Mucosa of descending colon (tissue), 3 donors: ENCODE data around the gene CISH. TPM values are rescaled to one million over a fixed set of nuclear protein-coding genes. Genes with fewer than 3 reads are reported as not detected.

Experiments used
- ATAC-seq: fragments of 200-7000 bp; cut with Tn5 transposase; one replicate; pipeline ENCODE4 v1.9.1; 2020; ENCODE audit warnings: mild to moderate bottlenecking, moderate library complexity
- DNase-seq, 3 donors: peaks; one replicate each; pipeline ENCODE4 v3.0.0-alpha.2; 2020
- H3K36me3 ChIP-seq: fragments of 200-600 bp; one replicate; pipeline ENCODE4 v1.8.0; 2021; ENCODE audit warnings: low read depth, mild to moderate bottlenecking
- H3K4me1 ChIP-seq: fragments of 200-600 bp; one replicate; pipeline ENCODE4 v1.8.0; 2021; ENCODE audit warnings: low read depth, mild to moderate bottlenecking
- H3K4me3 ChIP-seq: fragments of 200-600 bp; one replicate; pipeline ENCODE4 v1.8.0; 2021; ENCODE audit warnings: mild to moderate bottlenecking
- H3K9me3 ChIP-seq: fragments of 200-600 bp; one replicate; pipeline ENCODE4 v1.8.0; 2021; ENCODE audit warnings: mild to moderate bottlenecking
- CTCF ChIP-seq: fragments of 200-600 bp; IDR thresholded peaks from one replicate; pipeline ENCODE4 v1.8.0; 2022; ENCODE audit warnings: antibody characterized with exemption, mild to moderate bottlenecking
- intact Hi-C, 2 donors: fragments of 100-400 bp; cut with DNase I in 1 of 2; cut with micrococcal nuclease in 1 of 2; formaldehyde crosslinking; loops; one replicate each; pipeline versions ENCODE4 v1.11.0 to v1.11.1; 2022; cut with DNase I, micrococcal nuclease
- total RNA-seq, 3 donors: library from RNA; stranded (reverse); fragmentation: NEBNext Ultra II Directional in 2 of 3; extraction: Animal tissue kit (Norgen Biotek cat#: 25700) in 2 of 3; gene quantifications; one replicate each; pipeline versions ENCODE4 v1.2.1 to v1.2.4, GENCODE V29; 2021 to 2023
- donor health status: DM: no; HTN: no; CAD: no; lungs with moderate emphysema.
- donor health status: DM: no; HTN: no; CAD: no.
- donor health status: DM: no; HTN: yes; CAD: no.

CISH gene
- total RNA-seq, 3 donors from 2014 or later = 12.7 to 21.4 (median 19.2) TPM

GRCh38 chr3:50657407-50657806 lies 45.8 kb upstream of the CISH start:
- intact Hi-C loops = no loop called here
- DNase-seq (no peak), ATAC-seq (no peak)
- H3K4me3 ChIP-seq = no peak overlapping the region
- H3K4me1 ChIP-seq = no peaks in the 10 kb centered on the region
- no peaks in the 10 kb centered on the region for H3K9me3 ChIP-seq
- no peaks in the 10 kb centered on the region for H3K36me3 ChIP-seq
- no peak for TF ChIP-seq CTCF

- TF ChIP-seq CTCF = no peak
- no peak for DNase-seq
- H3K4me3 ChIP-seq = no peak overlapping the region
- no peaks in the 10 kb centered on the region for H3K9me3 ChIP-seq
- intact Hi-C loops = no loop called here
- no peaks in the 10 kb centered on the region for H3K4me1 ChIP-seq
- no peak for ATAC-seq
- no peaks in the 10 kb centered on the region for H3K36me3 ChIP-seq
These were observed 45.0 kb upstream of the CISH start for GRCh38 chr3:50656417-50657195.

- peak; percentile 21 for ATAC-seq
- TF ChIP-seq CTCF = no peak
- Histone ChIP-seq H3K4me3 (no peak overlapping the region), H3K4me1 (no peaks in the 10 kb centered on the region), H3K36me3 (no peaks in the 10 kb centered on the region), H3K9me3 (no peaks in the 10 kb centered on the region)
- intact Hi-C loops = no loop called here
- DNase-seq = no peak
These were observed 43.6 kb upstream of the CISH start for GRCh38 chr3:50655009-50655830.

- intact Hi-C loops = no loop called here
- no peak for ATAC-seq
- no peak for DNase-seq
- Histone ChIP-seq H3K36me3 (no peaks in the 10 kb centered on the region), H3K4me1 (no peaks in the 10 kb centered on the region), H3K4me3 (no peak overlapping the region), H3K9me3 (no peaks in the 10 kb centered on the region)
- no peak for TF ChIP-seq CTCF
These were observed 42.5 kb upstream of the CISH start for GRCh38 chr3:50653937-50654595.

- intact Hi-C loops = no loop called here
- no peaks in the 10 kb centered on the region for H3K9me3 ChIP-seq
- no peaks in the 10 kb centered on the region for H3K36me3 ChIP-seq
- no peak overlapping the region for H3K4me3 ChIP-seq
- no peak for TF ChIP-seq CTCF
- H3K4me1 ChIP-seq = no peaks in the 10 kb centered on the region
- peak; percentile 64 for ATAC-seq
- DNase-seq = peak in 2 of 3 donors; percentile 52 to 64
These were observed 41.1 kb upstream of the CISH start for GRCh38 chr3:50652709-50653108.
